Measurements from ENCODE around the gene TMUB1.

Gene TMUB1

DNA sequence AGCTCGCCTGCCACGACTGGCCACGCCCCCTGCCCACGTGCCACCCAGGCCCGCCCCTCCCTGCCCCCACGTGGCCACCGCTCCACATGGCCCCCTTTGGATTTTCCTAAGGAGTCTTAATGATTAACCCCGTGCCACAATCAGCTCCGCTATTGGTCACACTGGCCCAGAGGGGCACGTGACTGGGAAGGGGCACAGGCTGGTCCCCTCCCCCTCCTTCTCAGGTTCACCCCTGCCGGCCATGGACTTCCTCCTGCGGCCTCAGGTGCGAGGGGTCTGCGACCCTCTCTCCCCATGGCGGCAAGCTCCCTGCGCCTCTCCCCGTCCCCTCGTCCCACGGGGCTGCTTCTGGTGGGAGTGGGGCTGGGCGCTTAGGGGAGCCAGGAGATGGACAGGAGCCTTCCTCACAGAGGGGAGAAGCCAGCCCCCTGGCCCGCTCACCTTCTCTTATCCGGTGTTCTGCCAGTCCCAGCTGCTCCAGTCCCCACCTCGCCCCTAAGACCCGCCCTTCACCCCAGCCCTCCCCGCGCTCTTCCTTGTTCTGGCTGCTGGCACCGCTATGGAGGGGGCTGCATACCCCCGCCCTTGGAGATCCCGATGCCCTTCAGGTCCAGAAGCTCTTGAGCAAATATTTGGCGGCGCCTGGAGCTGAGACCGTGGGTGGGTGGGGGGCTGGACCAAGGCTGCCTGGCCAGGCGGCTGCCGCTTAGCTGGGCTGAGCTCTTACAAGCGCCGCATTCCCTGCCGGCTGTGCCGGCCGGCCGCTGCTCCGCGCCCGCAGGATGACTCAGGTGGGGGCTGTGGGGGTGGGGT, 20.7 kb downstream of the TMUB1 start:
- H3K4me2 ChIP-seq (ENCODE audit: low read depth, low read length, poor library complexity, severe bottlenecking), result no peak overlapping the region

GRCh38 chr7:151062111-151062398, 21.2 kb downstream of the TMUB1 start:
- TF ChIP-seq EZH2phosphoT487 (conservative IDR thresholded peaks at IDR 0.05; ENCODE audit: low read length), result no peak
- TF ChIP-seq, protein P1, sequence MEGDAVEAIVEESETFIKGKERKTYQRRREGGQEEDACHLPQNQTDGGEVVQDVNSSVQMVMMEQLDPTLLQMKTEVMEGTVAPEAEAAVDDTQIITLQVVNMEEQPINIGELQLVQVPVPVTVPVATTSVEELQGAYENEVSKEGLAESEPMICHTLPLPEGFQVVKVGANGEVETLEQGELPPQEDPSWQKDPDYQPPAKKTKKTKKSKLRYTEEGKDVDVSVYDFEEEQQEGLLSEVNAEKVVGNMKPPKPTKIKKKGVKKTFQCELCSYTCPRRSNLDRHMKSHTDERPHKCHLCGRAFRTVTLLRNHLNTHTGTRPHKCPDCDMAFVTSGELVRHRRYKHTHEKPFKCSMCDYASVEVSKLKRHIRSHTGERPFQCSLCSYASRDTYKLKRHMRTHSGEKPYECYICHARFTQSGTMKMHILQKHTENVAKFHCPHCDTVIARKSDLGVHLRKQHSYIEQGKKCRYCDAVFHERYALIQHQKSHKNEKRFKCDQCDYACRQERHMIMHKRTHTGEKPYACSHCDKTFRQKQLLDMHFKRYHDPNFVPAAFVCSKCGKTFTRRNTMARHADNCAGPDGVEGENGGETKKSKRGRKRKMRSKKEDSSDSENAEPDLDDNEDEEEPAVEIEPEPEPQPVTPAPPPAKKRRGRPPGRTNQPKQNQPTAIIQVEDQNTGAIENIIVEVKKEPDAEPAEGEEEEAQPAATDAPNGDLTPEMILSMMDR (IDR thresholded peaks at IDR 0.05; ENCODE audit: insufficient read depth, low read length, poor library complexity, severe bottlenecking), result no peak
- Histone ChIP-seq H3K9ac (ENCODE audit: low read length) (no peak overlapping the region), H3K9me2 (replicated peaks; ENCODE audit: insufficient read depth, low read length) (no peaks in the 10 kb centered on the region), H3K9me3 (ENCODE audit: insufficient read depth, low read length) (no peaks in the 10 kb centered on the region), H3K4me3 (ENCODE audit: insufficient read depth, low read length, poor library complexity, severe bottlenecking) (no peak overlapping the region), H3K36me3 (ENCODE audit: low read length) (no peaks in the 10 kb centered on the region), H3F3A (ENCODE audit: insufficient read depth) (peaks cover 8% of the 10 kb centered on the region), H3K4me2 (ENCODE audit: low read depth, low read length, poor library complexity, severe bottlenecking) (no peak overlapping the region), H3K79me2 (ENCODE audit: insufficient read depth, low read length) (peaks cover 27% of the 10 kb centered on the region), H3K27me3 (ENCODE audit: low read length) (no peaks in the 10 kb centered on the region), H4K20me1 (ENCODE audit: low read depth, low read length) (no peaks in the 10 kb centered on the region), H3K27ac (ENCODE audit: low read depth, low read length) (no peak overlapping the region), H2AFZ (ENCODE audit: low read depth, low read length, severe bottlenecking) (no peak overlapping the region)

More for the DNA sequence above, 20.7 kb downstream of the TMUB1 start:
- TF ChIP-seq, protein P1 (IDR thresholded peaks at IDR 0.05; ENCODE audit: insufficient read depth, low read length, poor library complexity, severe bottlenecking), result no peak
- no peak for TF ChIP-seq EZH2phosphoT487 (conservative IDR thresholded peaks at IDR 0.05; ENCODE audit: low read length)
- Histone ChIP-seq H2AFZ (ENCODE audit: low read depth, low read length, severe bottlenecking) (no peak overlapping the region), H3K27me3 (ENCODE audit: low read length) (no peaks in the 10 kb centered on the region), H3K79me2 (ENCODE audit: insufficient read depth, low read length) (peaks cover 27% of the 10 kb centered on the region), H3K9me2 (replicated peaks; ENCODE audit: insufficient read depth, low read length) (no peaks in the 10 kb centered on the region), H3K27ac (ENCODE audit: low read depth, low read length) (no peak overlapping the region), H3K9ac (ENCODE audit: low read length) (no peak overlapping the region), H4K20me1 (ENCODE audit: low read depth, low read length) (no peaks in the 10 kb centered on the region), H3K36me3 (ENCODE audit: low read length) (no peaks in the 10 kb centered on the region), H3F3A (ENCODE audit: insufficient read depth) (peaks cover 8% of the 10 kb centered on the region), H3K9me3 (ENCODE audit: insufficient read depth, low read length) (no peaks in the 10 kb centered on the region), H3K4me3 (ENCODE audit: insufficient read depth, low read length, poor library complexity, severe bottlenecking) (no peak overlapping the region)

- TF ChIP-seq, protein P1 (IDR thresholded peaks at IDR 0.05; ENCODE audit: insufficient read depth, low read length, poor library complexity, severe bottlenecking), result no peak
- TF ChIP-seq EZH2phosphoT487 (conservative IDR thresholded peaks at IDR 0.05; ENCODE audit: low read length), result no peak
- Histone ChIP-seq H3K4me2 (ENCODE audit: low read depth, low read length, poor library complexity, severe bottlenecking) (peak overlapping the region; percentile 84), H3K79me2 (ENCODE audit: insufficient read depth, low read length) (peaks cover 27% of the 10 kb centered on the region), H3K4me3 (ENCODE audit: insufficient read depth, low read length, poor library complexity, severe bottlenecking) (no peak overlapping the region), H3K9ac (ENCODE audit: low read length) (peak overlapping the region; percentile 77; the same call in 1 of the 2 replicates), H3K27ac (ENCODE audit: low read depth, low read length) (no peak overlapping the region), H4K20me1 (ENCODE audit: low read depth, low read length) (no peaks in the 10 kb centered on the region), H2AFZ (ENCODE audit: low read depth, low read length, severe bottlenecking) (no peak overlapping the region), H3F3A (ENCODE audit: insufficient read depth) (peaks cover 8% of the 10 kb centered on the region), H3K9me2 (replicated peaks; ENCODE audit: insufficient read depth, low read length) (no peaks in the 10 kb centered on the region), H3K36me3 (ENCODE audit: low read length) (no peaks in the 10 kb centered on the region), H3K27me3 (ENCODE audit: low read length) (no peaks in the 10 kb centered on the region), H3K9me3 (ENCODE audit: insufficient read depth, low read length) (no peaks in the 10 kb centered on the region)
These were observed 21.8 kb downstream of the TMUB1 start for GRCh38 chr7:151061213-151062110.

Data from SU-DHL-6 (cell line).